ENCODE measurements around the gene AVEN.
"Not testable (repeated sequence)": the region's sequence is repeated elsewhere in the genome, so short reads cannot be mapped to it uniquely, and the experiment has no call there.

AVEN gene

GRCh38 chr15:33844186-33844585 is 194.8 kb downstream of the AVEN start:
- no peak for DNase-seq

- DNase-seq = no peak
These were observed 198.4 kb downstream of the AVEN start for GRCh38 chr15:33840615-33841014.

- no peak for DNase-seq
These were observed 199.5 kb downstream of the AVEN start for GRCh38 chr15:33839540-33839939.

GRCh38 chr15:33837294-33837693 is 201.7 kb downstream of the AVEN start:
- no peak for DNase-seq

GRCh38 chr15:33834892-33835743 is 203.9 kb downstream of the AVEN start:
- no peak for DNase-seq

GRCh38 chr15:33831646-33832045 is 207.4 kb downstream of the AVEN start:
- no peak for DNase-seq

- DNase-seq = no peak
These were observed 208.7 kb downstream of the AVEN start for GRCh38 chr15:33830351-33830750.

- no peak for DNase-seq
These were observed 212.8 kb downstream of the AVEN start for GRCh38 chr15:33826201-33826600.

GRCh38 chr15:33825453-33825852 is 213.6 kb downstream of the AVEN start:
- DNase-seq = no peak

- DNase-seq = no peak
These were observed 215.9 kb downstream of the AVEN start for GRCh38 chr15:33823119-33823518.

- DNase-seq = no peak
These were observed 216.5 kb downstream of the AVEN start for GRCh38 chr15:33822479-33822878.

- not testable (repeated sequence) for DNase-seq
These were observed 219.5 kb downstream of the AVEN start for GRCh38 chr15:33819499-33819898.
